Inferior parietal cortex (tissue), 1 donor: ENCODE measurements around the gene CCR5AS.
"Not testable (repeated sequence)": the region's sequence is repeated elsewhere in the genome, so short reads cannot be mapped to it uniquely, and the experiment has no call there.

Experiments
- DNase-seq: peaks from one replicate; pipeline ENCODE4 v3.0.0-alpha.2; 2016; ENCODE audit errors: extremely low spot score

Gene CCR5AS

DNA sequence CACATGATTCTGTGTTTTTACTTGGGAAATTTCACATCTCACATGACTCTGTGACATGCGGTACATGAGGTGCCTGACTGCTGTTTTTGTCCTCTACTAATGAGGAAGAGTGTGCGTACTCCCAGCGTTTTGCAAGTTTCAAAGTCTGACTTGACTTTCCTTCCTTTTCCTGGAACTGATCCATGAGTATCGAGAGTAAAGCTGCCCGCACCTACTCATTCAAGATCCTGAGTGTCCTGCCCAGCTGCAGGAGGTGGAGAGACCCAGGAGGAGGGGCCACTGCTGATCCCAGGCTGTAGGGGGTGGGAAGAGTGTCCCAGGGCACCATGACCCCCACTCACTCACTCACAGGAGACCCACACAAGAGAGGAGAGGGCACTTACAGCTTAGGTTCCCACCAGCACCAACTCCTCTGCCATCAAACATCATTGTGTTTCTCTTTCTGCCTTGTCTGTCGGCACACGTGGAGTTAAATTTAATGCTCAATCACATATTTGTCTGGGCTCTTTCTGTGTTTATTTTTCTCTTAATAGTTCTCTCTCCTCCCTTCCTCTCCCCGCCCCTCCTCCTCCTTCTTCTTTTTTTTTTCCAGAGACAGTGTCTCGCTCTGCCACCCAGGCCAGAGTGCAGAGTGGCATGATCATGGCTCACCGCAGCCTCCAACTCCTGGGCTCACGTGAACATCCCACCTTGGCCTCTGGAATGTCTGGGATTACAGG is 1.4 kb downstream of the CCR5AS start:
- DNase-seq = no peak

DNA sequence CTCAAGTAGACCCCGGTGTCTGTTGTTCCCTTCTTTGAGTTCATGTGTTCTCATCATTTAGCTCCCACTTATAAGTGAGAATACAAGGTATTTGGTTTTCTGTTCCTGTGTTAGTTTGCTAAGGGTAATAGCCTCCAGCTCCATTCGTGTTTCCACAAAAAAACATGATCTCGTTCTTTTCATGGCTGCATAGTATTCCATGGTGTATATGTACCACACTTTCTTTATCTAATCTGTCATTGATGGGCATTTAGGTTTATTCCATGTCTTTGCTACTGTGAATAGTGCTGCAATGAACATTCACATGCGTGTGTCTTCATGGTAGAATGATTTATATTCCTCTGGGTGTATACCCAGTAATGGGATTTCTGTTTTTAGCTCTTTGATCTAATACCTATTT is 4.0 kb downstream of the CCR5AS start:
- not testable (repeated sequence) for DNase-seq

DNA sequence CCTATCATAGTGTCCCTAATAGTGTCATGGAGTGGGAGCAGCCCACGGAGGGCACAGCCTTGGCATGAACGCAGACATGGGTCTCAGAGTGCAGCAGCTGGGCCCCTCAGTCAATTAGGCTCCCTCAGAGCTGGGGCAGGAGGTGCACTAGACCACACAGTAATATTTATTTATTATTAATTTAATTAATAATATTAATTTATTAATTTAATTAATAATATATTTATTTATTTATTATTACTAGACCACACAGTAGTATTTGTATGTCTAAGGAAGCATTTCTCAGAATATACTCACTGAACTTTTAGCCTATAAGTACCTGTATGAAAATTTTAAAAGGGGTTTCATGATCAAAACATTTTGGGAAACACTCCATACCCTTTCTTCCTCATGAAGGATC is 5.3 kb downstream of the CCR5AS start:
- DNase-seq = no peak

DNA sequence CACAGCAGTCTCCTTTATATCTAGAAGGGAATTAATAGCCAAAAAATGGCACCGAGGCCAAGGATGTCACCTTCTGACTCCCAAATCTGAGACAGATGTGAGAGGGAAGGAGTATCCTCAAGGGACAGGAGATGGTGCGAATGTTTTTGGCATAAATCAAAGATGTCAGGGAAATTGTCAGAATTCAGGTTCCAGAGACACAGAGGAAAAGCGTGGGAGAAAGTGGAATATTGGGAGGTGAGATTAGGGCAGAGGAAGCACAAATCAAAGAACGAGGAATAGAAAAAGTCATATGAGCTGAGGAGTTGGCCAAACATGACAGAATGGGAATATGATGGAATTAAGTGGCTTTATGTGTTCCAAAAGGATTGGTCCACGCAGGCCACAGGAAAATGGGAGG is 6.0 kb downstream of the CCR5AS start:
- no peak for DNase-seq

DNA sequence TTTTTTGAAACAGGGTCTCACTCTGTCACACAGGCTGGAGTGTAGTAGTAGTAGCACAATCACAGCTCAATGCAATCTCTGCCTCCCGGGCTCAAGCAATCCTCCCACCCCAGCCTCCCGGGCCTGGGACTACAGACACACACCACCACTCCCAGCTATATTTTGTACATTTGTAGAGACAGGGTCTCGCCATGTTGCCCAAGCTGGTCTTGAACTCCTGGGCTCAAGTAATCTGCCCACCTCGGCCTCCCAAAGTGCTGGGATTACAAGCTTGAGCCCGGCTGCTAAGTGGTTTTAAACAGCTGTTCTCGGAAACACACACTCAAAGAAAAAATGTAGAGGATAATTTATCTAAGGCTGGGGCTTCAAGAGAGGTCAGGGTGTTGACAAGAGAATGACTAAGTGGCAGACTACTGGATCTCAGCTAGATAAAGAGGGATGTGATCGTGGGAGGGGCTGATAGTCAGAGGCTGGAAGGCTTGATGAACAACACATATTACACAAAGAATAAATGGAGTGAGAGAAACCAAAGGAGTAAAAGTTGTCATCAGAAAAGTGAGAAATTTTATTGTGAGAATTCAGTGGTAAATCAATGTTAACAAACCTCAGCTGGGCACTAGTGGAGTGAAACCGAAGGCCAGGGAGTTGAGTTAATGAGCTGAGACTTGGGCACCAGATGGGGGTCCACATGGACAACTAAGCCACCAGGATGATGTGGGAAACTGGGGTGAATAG is 6.7 kb downstream of the CCR5AS start:
- no peak for DNase-seq

DNA sequence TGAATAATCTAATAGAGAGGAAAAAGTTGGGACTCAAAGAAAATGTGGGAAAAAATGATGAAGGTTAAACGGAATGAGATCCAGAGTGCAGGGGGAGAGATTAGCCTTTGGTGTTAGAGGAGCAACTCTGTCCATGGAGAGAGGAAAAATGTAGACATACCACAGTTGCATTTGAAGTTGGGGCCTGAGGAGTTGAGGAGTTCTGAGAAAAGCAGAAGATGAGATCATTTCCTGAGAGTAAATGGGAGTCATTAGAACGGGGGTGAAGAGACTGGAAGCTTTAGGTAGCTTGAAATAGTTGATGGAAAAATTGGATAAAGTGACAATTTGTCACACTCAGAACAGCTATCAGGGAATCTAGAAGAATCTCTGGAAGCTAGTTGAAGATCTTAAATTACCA is 7.3 kb downstream of the CCR5AS start:
- no peak for DNase-seq

DNA sequence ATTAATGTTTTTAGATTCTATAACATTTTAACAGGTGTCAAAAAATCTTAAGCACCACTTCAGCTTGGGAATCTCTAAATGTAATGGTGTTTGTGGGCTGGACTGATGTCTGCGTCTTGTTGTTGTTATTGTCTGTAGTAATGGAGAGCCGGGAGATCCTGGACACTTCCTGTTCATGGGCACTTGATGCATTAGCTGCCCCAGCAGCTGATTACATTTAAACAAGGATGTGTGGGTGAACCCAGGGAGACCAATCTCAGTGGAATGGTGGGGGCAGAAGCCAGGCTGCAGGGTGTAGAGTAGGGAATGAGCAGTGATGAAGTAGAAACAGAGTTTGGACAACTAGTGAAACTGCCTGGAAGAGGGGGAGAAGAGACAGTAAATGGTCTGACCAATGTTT is 7.8 kb downstream of the CCR5AS start:
- DNase-seq = no peak

DNA sequence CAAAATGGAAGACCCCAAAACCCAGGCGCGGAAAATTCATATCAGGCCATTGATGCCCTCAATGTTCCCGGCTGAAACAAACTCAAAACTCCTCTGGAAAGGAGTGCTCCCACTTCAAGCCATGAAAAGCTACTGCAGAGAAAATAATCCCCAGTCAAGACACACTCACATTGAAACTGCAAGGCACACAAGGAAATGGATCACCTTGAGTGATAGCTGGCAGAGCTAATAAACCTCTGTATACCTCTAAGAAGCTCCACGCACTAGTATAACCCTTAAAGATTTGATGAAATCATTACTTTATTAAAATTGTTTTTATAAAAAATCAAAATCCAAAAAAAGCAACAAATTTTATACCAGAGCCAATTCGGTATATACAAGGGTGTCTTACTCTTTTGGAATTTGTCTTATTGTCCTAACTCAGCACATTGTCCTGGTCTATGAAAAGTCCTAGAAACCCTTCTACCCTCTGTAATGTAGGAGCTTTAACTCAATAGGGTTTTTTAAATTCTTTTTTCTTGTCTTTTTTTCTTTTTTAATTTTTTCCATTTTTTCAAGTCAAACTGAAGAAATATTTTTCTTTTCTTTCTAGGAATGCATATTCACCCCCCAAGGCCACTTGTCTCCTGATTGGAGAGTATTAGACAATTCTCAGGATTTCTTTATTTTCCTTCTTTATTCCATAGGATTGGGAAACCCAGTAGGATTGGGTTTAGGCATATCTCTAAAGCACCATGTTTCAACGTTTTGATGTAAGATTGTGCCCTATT is 8.5 kb downstream of the CCR5AS start:
- DNase-seq = no peak

DNA sequence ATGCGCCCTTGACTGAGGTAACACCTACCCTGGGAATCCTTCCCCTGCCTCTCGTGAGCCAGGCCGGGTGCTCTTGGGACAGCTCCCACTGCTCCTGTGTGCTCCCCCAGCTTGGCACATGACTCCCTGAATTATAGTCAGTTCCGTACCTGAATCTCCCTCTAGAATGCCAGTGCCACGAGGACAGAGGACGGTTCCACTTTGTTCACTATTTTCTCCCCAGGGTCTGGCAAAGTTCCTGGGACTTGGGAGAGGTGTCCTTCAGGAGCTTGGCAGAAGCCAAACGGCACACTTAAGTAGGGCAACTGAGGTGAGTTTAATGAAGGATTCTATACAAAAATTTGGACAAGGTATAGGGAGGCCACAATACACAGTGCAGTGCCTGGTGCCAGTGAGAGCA is 9.8 kb downstream of the CCR5AS start:
- no peak for DNase-seq

DNA sequence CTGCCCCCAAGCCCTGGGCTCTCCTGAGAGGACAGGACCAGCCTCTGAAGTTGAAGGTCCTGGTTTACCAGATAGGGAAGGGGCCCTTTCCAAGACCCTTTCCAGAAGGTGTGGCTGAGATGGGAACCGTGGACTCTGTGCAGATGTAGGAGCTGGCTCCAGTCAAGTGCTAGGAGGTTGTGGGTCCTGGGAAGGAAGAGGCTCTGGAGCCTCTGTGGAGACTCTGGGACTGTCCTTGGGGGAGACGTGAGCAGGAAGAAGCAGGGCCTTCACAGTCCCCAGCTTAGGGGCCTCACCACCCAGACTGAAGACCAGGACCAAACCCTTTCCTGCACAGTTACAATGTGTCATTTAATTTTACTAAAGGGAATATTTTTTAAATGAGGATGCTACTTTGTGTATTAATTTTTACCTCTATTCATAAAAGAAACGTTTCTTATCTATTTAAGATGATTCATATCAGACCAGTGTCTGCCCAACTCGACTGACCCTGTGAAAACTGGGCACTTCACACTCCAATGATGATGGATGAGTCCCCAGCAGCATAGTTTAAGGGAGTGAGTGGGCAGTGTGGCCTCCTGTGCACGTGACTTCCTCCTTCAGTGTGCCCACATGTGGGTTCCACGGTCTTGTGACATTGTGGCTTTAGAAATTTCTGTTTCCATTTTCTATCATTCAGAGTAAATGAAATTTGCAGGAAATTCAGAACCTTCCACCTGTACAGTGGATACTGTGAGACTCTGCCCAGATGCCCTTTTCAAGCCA is 10.9 kb downstream of the CCR5AS start:
- DNase-seq = no peak

DNA sequence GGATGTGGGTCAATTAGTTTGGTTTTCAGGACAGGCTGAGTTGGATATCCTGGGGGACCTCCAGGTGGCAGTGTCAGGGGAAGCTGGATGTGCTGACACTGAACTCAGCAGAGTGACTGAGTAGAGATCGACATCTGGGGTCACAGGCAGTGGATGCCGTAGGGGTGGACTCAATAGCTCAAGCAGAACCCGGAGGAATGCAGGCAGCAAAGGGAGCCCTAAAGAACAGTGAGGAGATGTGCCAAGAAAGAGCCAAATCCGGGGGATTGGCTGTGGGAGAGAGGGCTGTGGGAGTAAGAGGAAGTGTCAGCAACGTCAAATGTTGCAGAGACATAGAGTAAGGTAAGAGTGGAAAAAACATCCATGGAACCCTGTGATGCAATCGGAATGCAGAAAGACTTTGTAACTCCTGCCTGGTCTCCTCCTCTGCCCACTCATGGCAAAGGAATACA is 11.6 kb downstream of the CCR5AS start:
- DNase-seq = no peak

DNA sequence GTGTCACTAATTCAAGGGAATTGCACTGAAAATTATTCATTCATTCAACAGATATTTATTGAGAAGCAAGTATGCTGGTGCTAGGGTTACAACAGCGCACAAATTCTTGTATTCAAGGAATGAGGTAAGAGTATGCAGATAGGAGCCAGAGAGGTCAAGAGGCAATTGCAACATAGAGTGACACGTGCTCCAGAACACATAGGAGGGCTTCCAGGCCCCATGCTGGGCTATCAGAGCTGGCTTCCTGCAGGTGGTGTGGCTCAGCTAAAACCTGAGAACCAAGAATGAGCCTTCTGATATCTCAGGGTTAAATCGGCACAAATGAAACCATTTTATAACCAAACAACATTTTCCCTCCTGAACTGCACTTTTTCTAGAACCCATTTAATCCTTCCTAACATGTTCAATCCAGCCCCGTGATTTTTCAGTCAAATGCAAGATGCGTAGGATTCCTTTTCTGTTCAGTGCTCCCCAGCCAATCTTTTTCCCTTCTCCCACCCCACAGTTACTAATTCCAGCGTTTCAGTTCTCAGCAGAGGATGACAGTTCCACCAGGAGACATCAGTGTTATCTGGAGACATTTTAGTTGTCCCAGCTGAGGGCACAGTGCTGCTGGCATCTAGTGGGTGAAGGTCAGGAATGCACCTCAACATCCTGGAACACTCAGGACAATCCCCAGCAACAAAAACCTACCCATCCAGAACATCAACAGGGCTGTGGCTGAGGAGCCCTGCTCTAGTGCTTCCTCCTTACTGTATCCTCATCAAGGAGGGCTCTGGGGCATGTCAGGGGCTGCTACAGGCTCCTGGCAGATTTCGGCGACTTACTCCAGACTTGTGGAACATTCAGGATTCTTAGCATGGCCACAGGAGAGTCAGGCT is 13.1 kb downstream of the CCR5AS start:
- DNase-seq = no peak

DNA sequence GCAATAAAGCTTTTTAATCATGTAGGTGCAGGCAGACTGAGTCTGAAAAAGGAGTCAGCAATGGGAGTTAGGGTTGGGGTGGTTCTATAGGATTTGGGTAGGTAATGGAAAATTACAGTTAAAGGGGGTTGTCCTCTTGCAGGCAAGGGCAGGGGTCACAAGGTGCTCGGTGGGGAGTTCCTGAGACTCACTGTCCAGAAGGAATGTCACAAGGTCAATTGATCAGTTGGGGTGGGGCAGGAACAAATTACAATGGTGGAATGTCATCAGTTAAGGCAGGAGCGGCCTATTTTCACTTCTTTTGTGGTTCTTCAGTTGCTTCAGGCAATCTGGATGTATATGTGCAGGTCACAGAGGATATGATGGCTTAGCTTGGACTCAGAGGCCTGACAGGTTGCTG is 13.9 kb downstream of the CCR5AS start:
- DNase-seq = no peak

DNA sequence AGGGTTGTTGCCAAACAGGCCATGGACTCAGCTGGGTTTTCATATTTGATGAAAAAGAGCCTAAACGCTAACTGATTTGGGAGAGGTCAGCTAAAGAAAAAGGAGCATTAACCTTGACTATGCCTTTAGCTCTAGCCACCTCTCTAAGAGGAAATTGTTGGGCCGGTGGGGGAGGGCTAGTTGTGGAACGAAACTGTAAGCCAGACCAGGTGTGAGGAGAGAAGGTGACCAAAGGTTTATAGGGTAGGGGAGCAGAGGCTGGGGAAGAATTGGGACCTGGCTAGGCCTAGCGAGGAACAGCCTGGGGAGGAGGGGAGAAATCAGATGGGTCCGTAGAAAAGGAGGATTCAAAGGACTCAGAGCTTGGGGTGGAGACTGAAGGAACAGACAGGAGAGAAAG is 15.3 kb downstream of the CCR5AS start:
- not testable (repeated sequence) for DNase-seq

DNA sequence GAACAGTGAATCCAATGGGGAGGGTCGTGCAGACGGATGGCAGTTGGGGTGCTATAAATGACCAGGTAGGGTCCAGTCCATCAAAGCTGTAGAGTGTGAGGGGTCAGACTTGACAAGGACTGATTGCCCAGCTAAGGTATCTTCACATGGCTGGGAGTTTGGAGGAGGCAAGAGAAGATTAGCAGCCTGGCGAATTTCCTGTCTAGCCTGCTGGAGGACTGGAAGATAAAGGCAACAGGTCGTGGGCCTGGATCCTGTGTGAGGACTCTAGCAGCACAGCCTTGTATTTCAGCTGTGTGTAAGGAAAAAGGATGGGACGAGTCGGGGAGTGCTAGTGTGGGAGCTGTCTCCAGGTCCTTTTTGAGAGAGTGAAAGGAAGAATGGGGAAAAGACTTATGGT is 17.6 kb downstream of the CCR5AS start:
- DNase-seq = no peak

DNA sequence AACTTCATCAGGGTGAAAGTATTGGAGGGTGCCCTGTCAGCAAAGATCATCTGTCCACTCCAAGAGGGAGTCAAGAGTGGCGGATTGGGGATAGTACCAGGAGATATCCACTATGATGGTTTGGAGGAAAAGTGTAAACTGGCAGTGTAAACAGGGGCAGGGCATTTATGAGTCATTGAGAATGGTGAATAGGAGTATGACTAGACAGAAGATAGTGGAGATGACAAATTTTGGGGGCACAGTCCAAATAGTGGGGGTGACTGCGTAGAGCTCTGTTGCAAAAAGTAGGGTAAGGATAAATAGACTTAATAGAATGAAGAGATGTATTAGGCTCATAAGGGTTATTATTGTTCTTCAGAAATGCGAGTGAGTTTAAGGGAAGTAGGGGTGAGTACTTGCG is 18.0 kb downstream of the CCR5AS start:
- not testable (repeated sequence) for DNase-seq

DNA sequence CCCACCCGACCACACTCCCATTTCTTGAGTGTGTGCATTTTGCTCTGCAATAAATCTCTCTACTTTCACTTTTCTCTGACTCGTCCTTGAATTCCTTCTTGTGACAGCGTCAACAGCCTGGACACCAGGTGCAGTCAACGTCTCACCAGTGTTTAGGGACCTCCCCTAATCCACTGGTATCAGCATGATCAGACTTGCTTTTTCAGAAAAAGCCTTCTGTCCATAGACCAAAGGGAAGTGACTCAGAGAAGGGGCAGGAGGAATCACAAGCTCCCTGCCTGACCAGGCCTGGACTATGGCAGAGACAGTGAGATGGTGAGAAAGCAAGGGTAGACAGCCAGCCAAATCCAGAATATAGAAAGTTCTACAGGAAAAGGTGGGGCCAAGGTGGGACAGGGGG is 20.7 kb downstream of the CCR5AS start:
- no peak for DNase-seq

DNA sequence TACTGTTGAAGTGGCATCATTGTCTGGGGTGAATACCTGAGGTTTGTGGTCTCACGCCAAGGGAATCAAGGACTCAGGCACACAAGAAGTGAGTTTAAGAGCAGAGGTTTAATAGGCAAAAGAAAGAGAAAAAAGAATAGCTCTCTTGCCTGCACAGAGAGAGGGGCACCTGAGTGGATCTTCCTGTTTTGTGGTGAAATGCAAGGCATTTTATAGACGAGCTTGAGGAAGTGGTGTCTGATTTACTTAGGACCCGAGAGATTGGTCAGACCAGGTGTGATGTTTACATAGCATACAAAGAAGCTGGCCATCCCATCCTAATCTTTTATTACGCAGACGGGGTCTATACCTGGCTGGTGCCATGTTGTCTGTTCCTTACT is 22.9 kb downstream of the CCR5AS start:
- no peak for DNase-seq

DNA sequence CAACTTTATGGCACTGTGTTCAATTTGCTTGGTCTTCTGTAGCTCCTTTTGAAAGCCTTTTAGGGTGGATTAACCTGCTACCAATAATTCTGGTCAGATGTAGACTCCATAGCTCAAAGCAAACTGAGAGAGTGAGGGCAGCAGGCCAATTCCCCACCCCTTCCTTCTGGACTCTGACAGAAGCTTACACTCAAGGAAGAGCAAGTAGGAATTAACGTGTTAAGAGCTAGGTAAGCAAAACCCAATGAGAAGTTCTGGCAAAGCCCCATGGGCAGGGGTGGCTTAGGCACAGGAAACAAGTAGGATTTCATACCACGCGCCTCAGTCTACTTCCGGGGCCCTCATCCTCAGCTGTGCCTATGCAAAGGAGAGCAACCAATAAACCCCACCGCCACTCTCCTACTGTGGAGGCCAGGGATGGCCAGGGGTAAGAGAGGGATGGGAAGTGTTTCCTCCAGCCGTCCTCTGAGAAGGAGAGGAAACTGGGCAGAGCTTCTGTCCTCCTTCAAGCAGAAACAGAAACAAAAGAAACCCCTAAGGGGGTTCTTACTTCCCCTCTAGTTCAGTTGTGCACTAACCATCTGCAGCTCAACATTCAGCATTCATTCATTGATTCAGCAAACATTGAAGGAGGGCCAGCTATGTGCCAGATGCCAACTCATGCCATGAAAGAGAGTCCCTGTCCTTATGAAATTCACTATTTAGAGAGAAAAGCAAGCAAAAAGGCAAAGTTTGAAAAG is 23.5 kb downstream of the CCR5AS start:
- no peak for DNase-seq

DNA sequence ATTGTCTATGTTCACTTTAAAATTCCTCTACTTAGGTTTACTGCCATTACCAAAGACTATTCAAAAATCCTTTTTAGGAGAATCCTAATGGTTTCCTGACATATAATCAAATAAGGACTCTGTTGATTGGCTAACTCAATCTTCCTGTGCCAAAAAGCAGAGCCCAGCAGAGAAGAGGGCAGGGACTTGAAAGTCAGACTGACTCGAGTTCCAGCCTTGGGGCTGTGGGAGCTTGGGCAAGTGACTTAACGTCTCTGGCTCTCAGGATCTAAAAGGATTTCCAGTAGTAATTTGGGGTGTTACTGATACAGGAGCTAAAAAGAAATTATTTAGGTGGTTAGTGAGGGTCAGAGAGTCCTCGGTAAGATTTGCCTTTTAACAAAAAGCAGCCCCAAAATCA is 25.2 kb downstream of the CCR5AS start:
- no peak for DNase-seq
